GM12865 (cell line): ENCODE measurements around the gene ZNF444.

ENCODE experiments used
- DNase-seq: peaks from one replicate; pipeline ENCODE4 v3.0.0; 2010; ENCODE audit warnings: low read depth
- H3K4me3 ChIP-seq: 2 replicates; pipeline ENCODE4 v1.5.1; 2011; ENCODE audit warnings: mild to moderate bottlenecking, low read depth, low read length, control low read depth
- CTCF ChIP-seq: IDR thresholded peaks from 2 replicates; pipeline ENCODE4 v1.5.1; 2011; ENCODE audit warnings: low read length, control low read depth, low read depth, inconsistent platforms; ENCODE audit not compliant: insufficient read depth; ENCODE audit errors: missing control alignments

The ZNF444 gene

GRCh38 chr19:56114778-56115110 lies 26.3 kb upstream of the ZNF444 start:
- DNase-seq: no peak

GRCh38 chr19:56115490-56115889 lies 25.6 kb upstream of the ZNF444 start:
- TF ChIP-seq CTCF: no peak
- H3K4me3 ChIP-seq: no peak overlapping the region
- no peak for DNase-seq

More at GRCh38 chr19:56114778-56115110, 26.3 kb upstream of the ZNF444 start:
- no peak for TF ChIP-seq CTCF
- no peak overlapping the region for H3K4me3 ChIP-seq

GRCh38 chr19:56116606-56117005 lies 24.5 kb upstream of the ZNF444 start:
- TF ChIP-seq CTCF: no peak

GRCh38 chr19:56117376-56117884 lies 23.7 kb upstream of the ZNF444 start:
- no peak for TF ChIP-seq CTCF
- no peak for DNase-seq
- H3K4me3 ChIP-seq: no peak overlapping the region

More at GRCh38 chr19:56116606-56117005, 24.5 kb upstream of the ZNF444 start:
- no peak for DNase-seq
- no peak overlapping the region for H3K4me3 ChIP-seq

GRCh38 chr19:56117889-56118288 lies 23.2 kb upstream of the ZNF444 start:
- no peak for TF ChIP-seq CTCF
- H3K4me3 ChIP-seq: no peak overlapping the region

GRCh38 chr19:56118666-56119581 lies 22.2 kb upstream of the ZNF444 start:
- DNase-seq: no peak
- no peak for TF ChIP-seq CTCF
- peak overlapping the region; percentile 84 for H3K4me3 ChIP-seq

More at GRCh38 chr19:56117889-56118288, 23.2 kb upstream of the ZNF444 start:
- no peak for DNase-seq
